Mucosa of descending colon (tissue), 3 donors: ENCODE results near the gene ALPK3. TPM values are rescaled to one million over a fixed set of nuclear protein-coding genes. Genes with fewer than 3 reads are reported as not detected.

Source experiments
- ATAC-seq: fragments of 200-7000 bp; cut with Tn5 transposase; one replicate; pipeline ENCODE4 v1.9.1; 2020; ENCODE audit warnings: mild to moderate bottlenecking, moderate library complexity
- DNase-seq, 3 donors: peaks; one replicate each; pipeline ENCODE4 v3.0.0-alpha.2; 2020
- H3K36me3 ChIP-seq: fragments of 200-600 bp; one replicate; pipeline ENCODE4 v1.8.0; 2021; ENCODE audit warnings: low read depth, mild to moderate bottlenecking
- H3K4me1 ChIP-seq: fragments of 200-600 bp; one replicate; pipeline ENCODE4 v1.8.0; 2021; ENCODE audit warnings: low read depth, mild to moderate bottlenecking
- H3K4me3 ChIP-seq: fragments of 200-600 bp; one replicate; pipeline ENCODE4 v1.8.0; 2021; ENCODE audit warnings: mild to moderate bottlenecking
- H3K9me3 ChIP-seq: fragments of 200-600 bp; one replicate; pipeline ENCODE4 v1.8.0; 2021; ENCODE audit warnings: mild to moderate bottlenecking
- CTCF ChIP-seq: fragments of 200-600 bp; IDR thresholded peaks from one replicate; pipeline ENCODE4 v1.8.0; 2022; ENCODE audit warnings: antibody characterized with exemption, mild to moderate bottlenecking
- intact Hi-C, 2 donors: fragments of 100-400 bp; cut with DNase I in 1 of 2; cut with micrococcal nuclease in 1 of 2; formaldehyde crosslinking; loops; one replicate each; pipeline versions ENCODE4 v1.11.0 to v1.11.1; 2022; cut with DNase I, micrococcal nuclease
- total RNA-seq, 3 donors: library from RNA; stranded (reverse); fragmentation: NEBNext Ultra II Directional in 2 of 3; extraction: Animal tissue kit (Norgen Biotek cat#: 25700) in 2 of 3; gene quantifications; one replicate each; pipeline versions ENCODE4 v1.2.1 to v1.2.4, GENCODE V29; 2021 to 2023
- donor health status: DM: no; HTN: no; CAD: no; lungs with moderate emphysema.
- donor health status: DM: no; HTN: no; CAD: no.
- donor health status: DM: no; HTN: yes; CAD: no.

Gene ALPK3
- total RNA-seq, 3 donors from 2014 or later: 1.3 to 15.3 (median 1.9) TPM

DNA sequence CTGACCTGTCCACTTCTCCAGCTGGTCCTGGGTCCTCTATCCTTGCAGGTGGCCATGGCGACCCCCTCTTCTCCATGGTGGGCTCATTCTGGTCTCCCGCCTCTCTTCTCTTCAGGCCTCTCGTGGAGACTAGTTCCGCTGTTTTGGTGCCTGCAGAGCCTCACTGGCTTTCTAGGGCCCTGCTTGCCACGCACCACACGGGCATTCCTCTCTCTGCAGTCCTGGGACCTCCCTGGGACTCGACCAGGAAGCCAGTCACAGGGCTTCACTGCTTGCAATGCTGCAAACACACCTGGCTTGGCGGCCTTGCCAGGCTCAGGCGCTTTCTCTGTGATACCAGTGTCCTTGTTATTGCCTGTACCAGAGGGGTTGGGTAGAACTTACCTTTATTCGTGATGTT, 76.5 kb downstream of the ALPK3 start:
- no peaks in the 10 kb centered on the region for H3K9me3 ChIP-seq
- TF ChIP-seq CTCF: no peak
- no peak for DNase-seq
- no peak for ATAC-seq
- H3K4me3 ChIP-seq: no peak overlapping the region
- intact Hi-C loops: loop anchor here in 1 of 2 donors (10.0 kb wide), 1 partner anchor 299 kb away; no protein-coding TSS in a partner anchor
- H3K4me1 ChIP-seq: no peaks in the 10 kb centered on the region
- H3K36me3 ChIP-seq: no peaks in the 10 kb centered on the region

DNA sequence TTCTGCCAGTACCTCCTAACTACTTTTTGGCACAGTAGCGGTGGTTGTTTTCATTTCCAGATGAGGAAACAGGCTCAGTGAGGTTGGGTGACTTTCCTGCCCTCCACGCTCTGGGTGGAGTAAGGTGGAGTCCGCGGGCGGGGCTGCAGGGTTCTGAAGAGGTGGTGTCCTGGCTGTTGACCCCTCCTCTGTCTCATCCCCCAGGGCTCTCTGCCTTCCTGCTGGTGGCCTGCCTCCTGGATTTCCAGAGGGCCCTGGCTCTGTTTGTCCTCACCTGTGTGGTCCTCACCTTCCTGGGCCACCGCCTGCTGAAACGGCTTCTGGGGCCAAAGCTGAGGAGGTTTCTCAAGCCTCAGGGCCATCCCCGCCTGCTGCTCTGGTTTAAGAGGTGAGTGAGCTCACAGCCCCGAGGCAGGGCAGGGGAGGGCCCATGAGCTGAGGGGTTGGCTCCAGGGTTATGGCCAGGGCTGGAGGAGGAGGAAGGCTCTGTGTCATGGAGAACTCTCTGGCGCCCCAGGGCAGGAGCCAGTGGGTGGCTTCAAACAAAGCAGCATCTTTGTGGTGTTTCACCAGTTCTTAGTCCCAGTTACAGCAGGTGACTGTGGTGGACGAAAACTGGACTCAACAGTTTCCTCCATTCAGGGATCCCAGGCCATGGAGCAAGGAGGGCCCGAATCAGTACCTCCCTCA, 77.7 kb downstream of the ALPK3 start:
- Histone ChIP-seq H3K36me3 (no peaks in the 10 kb centered on the region), H3K4me3 (no peak overlapping the region), H3K9me3 (no peaks in the 10 kb centered on the region), H3K4me1 (no peaks in the 10 kb centered on the region)
- ATAC-seq (no peak), DNase-seq (no peak)
- TF ChIP-seq CTCF: no peak
- intact Hi-C loops: loop anchor here in 1 of 2 donors (10.0 kb wide), 1 partner anchor 300 kb away; no protein-coding TSS in a partner anchor

GRCh38 chr15:84898761-84899160, 81.6 kb downstream of the ALPK3 start:
- ATAC-seq: no peak
- peaks cover 5% of the 10 kb centered on the region for H3K9me3 ChIP-seq
- no peaks in the 10 kb centered on the region for H3K4me1 ChIP-seq
- TF ChIP-seq CTCF: no peak
- intact Hi-C loops: loop anchor here in 1 of 2 donors (10.0 kb wide), 1 partner anchor 304 kb away; no protein-coding TSS in a partner anchor
- no peak overlapping the region for H3K4me3 ChIP-seq
- no peak for DNase-seq
- no peaks in the 10 kb centered on the region for H3K36me3 ChIP-seq

- TF ChIP-seq CTCF: no peak
- intact Hi-C loops: loop anchor here in 1 of 2 donors (10.0 kb wide), 1 partner anchor 305 kb away; no protein-coding TSS in a partner anchor
- peaks cover 5% of the 10 kb centered on the region for H3K9me3 ChIP-seq
- no peaks in the 10 kb centered on the region for H3K4me1 ChIP-seq
- H3K4me3 ChIP-seq: no peak overlapping the region
- DNase-seq (no peak), ATAC-seq (no peak)
- no peaks in the 10 kb centered on the region for H3K36me3 ChIP-seq
Measured at GRCh38 chr15:84899750-84900149, 82.6 kb downstream of the ALPK3 start.

GRCh38 chr15:84901540-84901939, 84.4 kb downstream of the ALPK3 start:
- no peaks in the 10 kb centered on the region for H3K4me1 ChIP-seq
- H3K9me3 ChIP-seq: peaks cover 5% of the 10 kb centered on the region
- no peak for ATAC-seq
- H3K36me3 ChIP-seq: no peaks in the 10 kb centered on the region
- intact Hi-C loops: no loop called here
- DNase-seq: no peak
- no peak for TF ChIP-seq CTCF
- no peak overlapping the region for H3K4me3 ChIP-seq
